CD4-positive, alpha-beta T cell (primary cell): ENCODE data around the gene OR6J1. TPM values are rescaled to one million over a fixed set of nuclear protein-coding genes. Genes with fewer than 3 reads are reported as not detected.

ENCODE experiments used
- ATAC-seq: fragments of 200-7000 bp; cut with Tn5 transposase; one replicate; pipeline ENCODE4 v1.10.0; 2022; ENCODE audit warnings: mild to moderate bottlenecking; ENCODE audit not compliant: poor library complexity
- CTCF ChIA-PET: fragments of 350-600 bp; sonication (Branson Sonifier 250); formaldehyde crosslinking; loops from one replicate; lab custom pipeline; 2021; ENCODE audit warnings: antibody characterized with exemption, inconsistent platforms; lab: Charles Lee
- POLR2A ChIA-PET: fragments of 350-600 bp; sonication (Branson Sonifier 250); formaldehyde crosslinking; loops from one replicate; lab custom pipeline; 2021; ENCODE audit warnings: antibody characterized with exemption, inconsistent platforms; lab: Charles Lee
- DNase-seq, 14 experiments: peaks; one replicate each; pipeline ENCODE4 v3.0.0-alpha.2; 2013 to 2020; ENCODE audit warnings: mixed read lengths in 2 of 14
- H3K27ac ChIP-seq, 2 donors: one replicate each; pipeline versions ENCODE4 v1.5.1 to v1.7.0; 2013; ENCODE audit warnings: low read length in 2 of 2, low read depth in 1 of 2, mild to moderate bottlenecking in 1 of 2
- H3K27me3 ChIP-seq, 2 experiments: 1 replicate in 1 of 2; 2 replicates in 1 of 2; pipeline versions ENCODE4 v1.6.1 to v1.7.0; 2013; ENCODE audit warnings: low read length in 2 of 2, control low read depth in 1 of 2, mild to moderate bottlenecking in 1 of 2, moderate library complexity in 1 of 2; ENCODE audit not compliant: insufficient read depth in 2 of 2, control insufficient read depth in 1 of 2
- H3K36me3 ChIP-seq: one replicate; pipeline ENCODE4 v1.6.1; 2013; ENCODE audit warnings: low read length, control low read depth; ENCODE audit not compliant: insufficient read depth
- H3K4me1 ChIP-seq: one replicate; pipeline ENCODE4 v1.6.1; 2013; ENCODE audit warnings: low read length, control low read depth; ENCODE audit not compliant: insufficient read depth
- H3K4me3 ChIP-seq: one replicate; pipeline ENCODE4 v1.5.1; 2013; ENCODE audit warnings: mild to moderate bottlenecking, low read length, moderate library complexity
- H3K9me3 ChIP-seq, 2 experiments: 1 replicate in 1 of 2; 2 replicates in 1 of 2; pipeline versions ENCODE4 v1.6.1 to v1.7.0; 2013; ENCODE audit warnings: low read length in 2 of 2, mild to moderate bottlenecking in 2 of 2, control low read depth in 1 of 2, moderate library complexity in 1 of 2; ENCODE audit not compliant: control insufficient read depth in 1 of 2, insufficient read depth in 1 of 2
- H3K27ac Mint-ChIP-seq: one replicate; pipeline ENCODE4 v1.8.0; 2020; ENCODE audit warnings: mixed read lengths
- H3K27me3 Mint-ChIP-seq: one replicate; pipeline ENCODE4 v1.8.0; 2021; ENCODE audit warnings: mixed read lengths
- H3K36me3 Mint-ChIP-seq: one replicate; pipeline ENCODE4 v1.8.0; 2021; ENCODE audit warnings: low read depth, mixed read lengths
- H3K4me1 Mint-ChIP-seq: one replicate; pipeline ENCODE4 v1.8.0; 2021; ENCODE audit warnings: low read depth, mixed read lengths
- H3K4me3 Mint-ChIP-seq: one replicate; pipeline ENCODE4 v1.8.0; 2020; ENCODE audit warnings: mild to moderate bottlenecking, mixed read lengths
- H3K9me3 Mint-ChIP-seq: one replicate; pipeline ENCODE4 v1.8.0; 2020; ENCODE audit warnings: mixed read lengths
- intact Hi-C, 2 experiments: fragments of 100-400 bp; cut with DNase I in 1 of 2; cut with micrococcal nuclease in 1 of 2; formaldehyde crosslinking; loops; one replicate each; pipeline versions ENCODE4 v1.15.1 to v1.9.0; 2023 to 2025; cut with DNase I, micrococcal nuclease
- total RNA-seq, 174 experiments: library from RNA in 2 of 174; stranded (reverse) in 2 of 174; gene quantifications; one replicate each; pipeline ENCODE4 v1.2.3 and lab custom pipeline; 2021 to 2026
- TF ChIP-seq, protein P1 (sequence below): fragments of 200-600 bp; IDR thresholded peaks from one replicate; pipeline ENCODE4 v1.8.0; 2022; ENCODE audit warnings: antibody characterized with exemption, mild to moderate bottlenecking

Gene OR6J1
- total RNA-seq, 2 experiments from 2014 or later = not detected

GRCh38 chr14:22634233-22634900 lies 9.8 kb downstream of the OR6J1 start:
- Mint-ChIP-seq H3K27ac (no peak overlapping the region), H3K36me3 (no peaks in the 10 kb centered on the region), H3K27me3 (peaks cover 14% of the 10 kb centered on the region), H3K4me1 (no peaks in the 10 kb centered on the region), H3K4me3 (no peak overlapping the region), H3K9me3 (no peaks in the 10 kb centered on the region)
- peaks cover 0 to 4% of the 10 kb centered on the region in 2 experiments for H3K27me3 ChIP-seq
- no peak overlapping the region for H3K27ac ChIP-seq
- TF ChIP-seq, protein P1, sequence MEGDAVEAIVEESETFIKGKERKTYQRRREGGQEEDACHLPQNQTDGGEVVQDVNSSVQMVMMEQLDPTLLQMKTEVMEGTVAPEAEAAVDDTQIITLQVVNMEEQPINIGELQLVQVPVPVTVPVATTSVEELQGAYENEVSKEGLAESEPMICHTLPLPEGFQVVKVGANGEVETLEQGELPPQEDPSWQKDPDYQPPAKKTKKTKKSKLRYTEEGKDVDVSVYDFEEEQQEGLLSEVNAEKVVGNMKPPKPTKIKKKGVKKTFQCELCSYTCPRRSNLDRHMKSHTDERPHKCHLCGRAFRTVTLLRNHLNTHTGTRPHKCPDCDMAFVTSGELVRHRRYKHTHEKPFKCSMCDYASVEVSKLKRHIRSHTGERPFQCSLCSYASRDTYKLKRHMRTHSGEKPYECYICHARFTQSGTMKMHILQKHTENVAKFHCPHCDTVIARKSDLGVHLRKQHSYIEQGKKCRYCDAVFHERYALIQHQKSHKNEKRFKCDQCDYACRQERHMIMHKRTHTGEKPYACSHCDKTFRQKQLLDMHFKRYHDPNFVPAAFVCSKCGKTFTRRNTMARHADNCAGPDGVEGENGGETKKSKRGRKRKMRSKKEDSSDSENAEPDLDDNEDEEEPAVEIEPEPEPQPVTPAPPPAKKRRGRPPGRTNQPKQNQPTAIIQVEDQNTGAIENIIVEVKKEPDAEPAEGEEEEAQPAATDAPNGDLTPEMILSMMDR = no peak
- ChIA-PET CTCF (no interaction called here), POLR2A (no interaction called here)
- no peaks in the 10 kb centered on the region for H3K4me1 ChIP-seq
- H3K4me3 ChIP-seq = no peak overlapping the region
- H3K9me3 ChIP-seq = peaks cover 0 to 11% of the 10 kb centered on the region in 2 experiments
- intact Hi-C loops = no loop called here
- ATAC-seq = no peak
- DNase-seq = no peak
- H3K36me3 ChIP-seq = no peaks in the 10 kb centered on the region

- H3K4me1 Mint-ChIP-seq = no peaks in the 10 kb centered on the region
- DNase-seq = no peak
Measured at GRCh38 chr14:22630486-22630885, 13.7 kb downstream of the OR6J1 start.

GRCh38 chr14:22630066-22630465 lies 14.1 kb downstream of the OR6J1 start:
- CTCF ChIA-PET = interaction anchor here (0.6 kb wide), 1 partner anchor 58 kb away, joined by 4 read pairs; no protein-coding TSS in a partner anchor
- Mint-ChIP-seq H3K4me1 (no peaks in the 10 kb centered on the region), H3K9me3 (no peaks in the 10 kb centered on the region), H3K27me3 (peaks cover 18% of the 10 kb centered on the region), H3K4me3 (no peak overlapping the region), H3K27ac (no peak overlapping the region), H3K36me3 (no peaks in the 10 kb centered on the region)
- TF ChIP-seq, protein P1 = no peak
- H3K4me3 ChIP-seq = no peak overlapping the region
- peaks cover 4% of the 10 kb centered on the region in 2 experiments for H3K27me3 ChIP-seq
- no peak for ATAC-seq
- intact Hi-C loops = no loop called here
- H3K9me3 ChIP-seq = peaks cover 0 to 4% of the 10 kb centered on the region in 2 experiments
- H3K4me1 ChIP-seq = no peaks in the 10 kb centered on the region
- POLR2A ChIA-PET = interaction anchor here (0.8 kb wide), 1 partner anchor 42 kb away, joined by 3 read pairs; no protein-coding TSS in a partner anchor
- no peak overlapping the region for H3K27ac ChIP-seq
- DNase-seq = no peak
- no peaks in the 10 kb centered on the region for H3K36me3 ChIP-seq

More at GRCh38 chr14:22630486-22630885, 13.7 kb downstream of the OR6J1 start:
- peaks cover 0 to 4% of the 10 kb centered on the region in 2 experiments for H3K9me3 ChIP-seq
- H3K4me1 ChIP-seq = no peaks in the 10 kb centered on the region
- no peak overlapping the region for H3K27ac ChIP-seq
- Mint-ChIP-seq H3K27ac (no peak overlapping the region), H3K9me3 (no peaks in the 10 kb centered on the region), H3K36me3 (no peaks in the 10 kb centered on the region), H3K4me3 (no peak overlapping the region), H3K27me3 (peaks cover 18% of the 10 kb centered on the region)
- no peak overlapping the region for H3K4me3 ChIP-seq
- intact Hi-C loops = no loop called here
- H3K36me3 ChIP-seq = no peaks in the 10 kb centered on the region
- TF ChIP-seq, protein P1 = no peak
- ChIA-PET POLR2A (interaction anchor here (0.8 kb wide), 1 partner anchor 43 kb away, joined by 3 read pairs; no protein-coding TSS in a partner anchor), CTCF (no interaction called here)
- H3K27me3 ChIP-seq = peaks cover 4% of the 10 kb centered on the region in 2 experiments
- no peak for ATAC-seq
